Naive thymus-derived CD4-positive, alpha-beta T cell (primary cell): ENCODE measurements around the gene HEMK1. TPM values are rescaled to one million over a fixed set of nuclear protein-coding genes. Genes with fewer than 3 reads are reported as not detected.

ENCODE experiments used
- ATAC-seq: fragments of 150-1000 bp; cut with Tn5 transposase; 2 replicates; pipeline ENCODE4 v1.10.0; 2021; ENCODE audit warnings: mild to moderate bottlenecking, moderate library complexity
- CTCF ChIA-PET: fragments of 350-600 bp; sonication (Branson Sonifier 250); formaldehyde crosslinking; loops from one replicate; lab custom pipeline; 2021; ENCODE audit warnings: antibody characterized with exemption; lab: Charles Lee
- POLR2A ChIA-PET: fragments of 350-600 bp; sonication (Branson Sonifier 250); formaldehyde crosslinking; loops from one replicate; lab custom pipeline; 2021; ENCODE audit warnings: antibody characterized with exemption, inconsistent platforms; lab: Charles Lee
- DNase-seq, 9 donors: peaks; one replicate each; pipeline versions ENCODE4 v3.0.0 to v3.0.0-alpha.2; 2020 to 2022; ENCODE audit warnings: mixed read lengths in 1 of 9
- H3K27ac ChIP-seq: one replicate; pipeline ENCODE4 v1.7.0; 2013; ENCODE audit warnings: mild to moderate bottlenecking, low read depth, low read length, moderate library complexity
- H3K27me3 ChIP-seq, 2 donors: one replicate each; pipeline ENCODE4 v1.7.0; 2013; ENCODE audit warnings: low read length in 2 of 2, mild to moderate bottlenecking in 2 of 2, moderate library complexity in 2 of 2; ENCODE audit not compliant: control insufficient read depth in 2 of 2, insufficient read depth in 2 of 2
- H3K36me3 ChIP-seq, 3 experiments: 1 replicate in 2 of 3; 2 replicates in 1 of 3; pipeline ENCODE4 v1.7.0; 2013; ENCODE audit warnings: low read length in 3 of 3, mild to moderate bottlenecking in 3 of 3, moderate library complexity in 1 of 3; ENCODE audit not compliant: insufficient read depth in 3 of 3, control insufficient read depth in 2 of 3
- H3K4me1 ChIP-seq, 2 donors: one replicate each; pipeline ENCODE4 v1.7.0; 2013; ENCODE audit warnings: low read length in 2 of 2, mild to moderate bottlenecking in 2 of 2, moderate library complexity in 1 of 2; ENCODE audit not compliant: control insufficient read depth in 2 of 2, insufficient read depth in 2 of 2
- H3K4me3 ChIP-seq: 2 replicates; pipeline ENCODE4 v1.7.0; 2013; ENCODE audit warnings: mild to moderate bottlenecking, low read length
- H3K9me3 ChIP-seq, 3 experiments: 1 replicate in 2 of 3; 2 replicates in 1 of 3; pipeline ENCODE4 v1.7.0; 2013; ENCODE audit warnings: low read length in 3 of 3; ENCODE audit not compliant: control insufficient read depth in 2 of 3
- H3K27ac Mint-ChIP-seq, 9 donors: one replicate each; pipeline ENCODE4 v1.8.0; 2020 to 2022; ENCODE audit warnings: mixed read lengths in 9 of 9, mild to moderate bottlenecking in 8 of 9, moderate library complexity in 5 of 9, inconsistent platforms in 2 of 9
- H3K27me3 Mint-ChIP-seq, 5 donors: one replicate each; pipeline ENCODE4 v1.8.0; 2021 to 2022; ENCODE audit warnings: mixed read lengths in 5 of 5, mild to moderate bottlenecking in 1 of 5
- H3K36me3 Mint-ChIP-seq, 5 donors: one replicate each; pipeline ENCODE4 v1.8.0; 2020 to 2022; ENCODE audit warnings: mixed read lengths in 5 of 5, mild to moderate bottlenecking in 3 of 5, inconsistent platforms in 1 of 5
- H3K4me1 Mint-ChIP-seq, 7 donors: one replicate each; pipeline ENCODE4 v1.8.0; 2020 to 2022; ENCODE audit warnings: mixed read lengths in 7 of 7, mild to moderate bottlenecking in 3 of 7, inconsistent platforms in 1 of 7
- H3K4me3 Mint-ChIP-seq, 10 donors: one replicate each; pipeline ENCODE4 v1.8.0; 2020 to 2022; ENCODE audit warnings: mild to moderate bottlenecking in 10 of 10, mixed read lengths in 10 of 10, moderate library complexity in 6 of 10, inconsistent platforms in 2 of 10
- H3K9me3 Mint-ChIP-seq, 11 donors: one replicate each; pipeline ENCODE4 v1.8.0; 2020 to 2022; ENCODE audit warnings: mixed read lengths in 11 of 11, mild to moderate bottlenecking in 4 of 11, inconsistent platforms in 1 of 11, moderate library complexity in 1 of 11
- intact Hi-C, 2 donors: fragments of 100-400 bp; cut with micrococcal nuclease; formaldehyde crosslinking; loops; one replicate each; pipeline ENCODE4 v1.15.1; 2023
- polyA plus RNA-seq, 2 donors: library from polyadenylated mRNA; unstranded; fragments of 300-500 nt; fragmentation: Illumina TruSeq; gene quantifications; one replicate each; pipeline ENCODE4 v1.2.3, GENCODE V29; 2021
- total RNA-seq, 6 experiments: library from RNA in 5 of 6; stranded (reverse) in 5 of 6; gene quantifications; 1 replicate in 5 of 6; 2 replicates in 1 of 6; pipeline ENCODE4 v1.2.3 and lab custom pipeline; 2021 to 2026

Gene HEMK1
- total and polyA plus RNA-seq, 7 experiments from 2014 or later: 32.1 to 71.1 (median 40.1) TPM

DNA sequence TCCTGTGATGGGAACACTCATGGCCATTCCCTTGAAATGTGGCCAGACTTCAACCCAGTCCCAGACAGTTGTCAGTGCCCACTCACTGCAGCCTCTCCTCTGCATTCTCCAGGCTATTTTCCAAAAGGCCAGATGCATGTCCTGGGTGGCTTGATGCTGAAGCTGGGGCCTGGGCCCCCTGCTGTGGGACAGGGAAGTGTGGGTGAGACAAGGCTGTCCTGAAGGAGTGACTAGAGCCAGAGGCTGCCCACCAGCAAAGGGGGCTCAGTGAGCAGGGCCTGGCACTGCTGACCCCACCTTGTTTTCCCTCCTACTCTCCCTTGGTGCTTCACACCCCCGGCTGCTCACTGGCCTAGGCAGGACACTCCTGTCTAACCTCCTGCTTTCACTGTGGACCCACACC is 30.4 kb downstream of the HEMK1 start:
- Mint-ChIP-seq H3K9me3 (no peaks in the 10 kb centered on the region), H3K4me1 (peaks cover 60 to 83% (median 73%) of the 10 kb centered on the region in 7 donors), H3K4me3 (peak overlapping the region in 6 of 10 donors; percentile 9 to 93 (median 66)), H3K36me3 (peaks cover 0 to 37% (median 4%) of the 10 kb centered on the region in 5 donors), H3K27ac (peak overlapping the region in 8 of 9 donors; percentile 60 to 94 (median 76)), H3K27me3 (no peaks in the 10 kb centered on the region)
- no peak overlapping the region for H3K4me3 ChIP-seq
- DNase-seq (no peak), ATAC-seq (no peak)
- peak overlapping the region; percentile 93 for H3K27ac ChIP-seq
- no peaks in the 10 kb centered on the region for H3K9me3 ChIP-seq
- ChIA-PET POLR2A (interaction anchor here (7.2 to 25.1 kb wide), 3 partner anchors 10 to 26 kb away, joined by 101 to 730 read pairs (median 410); partner anchors contain the start of genes C3orf18, CISH and HEMK1), CTCF (interaction anchor here (3.8 kb wide), 1 partner anchor 13 kb away, joined by 13 read pairs; no protein-coding TSS in a partner anchor)
- H3K4me1 ChIP-seq: peaks cover 54 to 61% of the 10 kb centered on the region in 2 donors
- intact Hi-C loops: no loop called here
- H3K27me3 ChIP-seq: no peaks in the 10 kb centered on the region
- peaks cover 0 to 17% (median 6%) of the 10 kb centered on the region in 3 experiments for H3K36me3 ChIP-seq

DNA sequence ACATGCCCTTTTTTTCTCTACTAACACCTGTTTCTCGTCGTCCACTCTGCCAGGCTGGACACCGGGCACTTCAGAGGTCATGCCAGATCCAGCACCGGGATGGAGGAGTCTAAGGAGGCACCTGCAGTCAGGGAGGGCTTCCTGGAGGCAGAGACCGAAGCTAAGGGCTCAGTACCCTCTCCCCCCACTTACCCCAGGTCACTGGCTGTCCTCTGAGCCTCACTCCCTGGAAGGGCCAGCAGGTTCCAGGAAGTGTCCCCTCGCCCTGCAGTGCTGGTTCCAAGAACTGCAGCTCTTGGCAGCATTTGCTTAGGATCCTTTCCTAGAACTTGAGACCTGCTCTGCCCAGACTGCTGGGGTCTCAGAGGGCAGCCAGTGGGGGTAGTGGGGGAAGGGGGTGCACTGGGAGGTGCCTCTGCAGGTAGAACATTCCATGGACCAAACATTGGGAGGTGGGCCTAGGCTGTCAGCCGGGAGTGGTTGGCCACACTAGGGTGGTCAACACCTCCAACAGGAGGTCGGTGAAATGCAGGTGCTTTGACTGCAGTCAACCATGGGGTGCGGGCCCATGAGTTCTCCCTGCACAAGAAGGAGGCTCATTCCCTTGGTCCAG is 30.9 kb downstream of the HEMK1 start:
- peaks cover 2 to 22% (median 9%) of the 10 kb centered on the region in 3 experiments for H3K36me3 ChIP-seq
- H3K4me3 Mint-ChIP-seq: peak overlapping the region in 8 of 10 donors; percentile 39 to 97 (median 82)
- no peak for ATAC-seq
- no peaks in the 10 kb centered on the region for H3K27me3 ChIP-seq
- H3K4me1 Mint-ChIP-seq: peaks cover 61 to 83% (median 73%) of the 10 kb centered on the region in 7 donors
- H3K9me3 Mint-ChIP-seq: no peaks in the 10 kb centered on the region
- H3K27ac Mint-ChIP-seq: peak overlapping the region in 8 of 9 donors; percentile 66 to 97 (median 94)
- CTCF ChIA-PET: interaction anchor here (0.7 to 3.8 kb wide), 5 partner anchors 8 to 29 kb away, joined by 4 to 24 read pairs (median 13); partner anchors contain the start of gene HEMK1
- POLR2A ChIA-PET: interaction anchor here (2.5 to 25.1 kb wide), 4 partner anchors 10 to 27 kb away, joined by 14 to 730 read pairs (median 256); partner anchors contain the start of genes C3orf18, CISH, HEMK1 and MAPKAPK3
- peak overlapping the region; percentile 57 for H3K4me3 ChIP-seq
- H3K4me1 ChIP-seq: peaks cover 59 to 66% of the 10 kb centered on the region in 2 donors
- intact Hi-C loops: no loop called here
- no peaks in the 10 kb centered on the region for H3K9me3 ChIP-seq
- no peaks in the 10 kb centered on the region for H3K27me3 Mint-ChIP-seq
- H3K36me3 Mint-ChIP-seq: peaks cover under 1 to 41% (median 5%) of the 10 kb centered on the region in 5 donors
- peak overlapping the region; percentile 93 for H3K27ac ChIP-seq
- DNase-seq: no peak

DNA sequence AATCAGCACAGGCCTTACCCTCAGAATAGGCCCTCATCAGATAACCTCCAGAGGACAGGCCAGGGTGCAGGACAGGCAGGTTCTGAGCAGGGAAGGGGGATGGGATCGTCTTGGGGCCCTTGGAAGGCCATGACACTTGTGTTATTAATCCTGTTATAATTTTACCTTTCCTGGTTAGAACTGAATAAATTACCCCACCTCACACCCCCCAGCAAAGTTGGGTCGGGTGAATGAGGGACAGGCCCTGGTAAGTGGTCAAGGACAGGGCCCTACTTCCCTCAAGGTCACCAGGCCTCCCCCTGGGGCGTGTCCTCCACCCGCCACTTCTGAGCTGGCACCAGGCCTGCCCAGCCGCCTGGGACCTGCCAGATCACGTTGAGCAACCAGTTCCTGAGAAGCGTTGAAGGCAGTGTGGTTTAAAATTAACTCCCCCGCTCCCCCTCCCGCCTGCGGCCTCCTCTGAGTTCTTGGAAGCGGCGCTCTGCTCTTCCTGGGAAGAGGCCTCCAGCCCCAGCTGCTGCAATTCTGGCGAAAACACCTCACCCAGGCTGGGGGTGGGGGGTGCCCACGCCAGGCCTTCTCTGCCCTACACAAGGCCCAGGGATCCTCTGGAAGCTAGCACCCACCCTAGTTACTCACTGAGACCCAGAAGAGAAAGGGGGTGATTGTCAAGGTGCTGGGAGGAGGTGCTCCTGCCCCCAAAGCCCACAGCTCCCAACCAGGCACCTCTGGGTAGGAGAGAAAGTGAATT is 31.7 kb downstream of the HEMK1 start:
- H3K4me3 ChIP-seq: peak overlapping the region; percentile 57
- POLR2A ChIA-PET: interaction anchor here (2.5 to 25.1 kb wide), 4 partner anchors 10 to 27 kb away, joined by 14 to 730 read pairs (median 256); partner anchors contain the start of genes C3orf18, CISH, HEMK1 and MAPKAPK3
- Mint-ChIP-seq H3K27me3 (no peaks in the 10 kb centered on the region), H3K36me3 (peaks cover 8 to 49% (median 11%) of the 10 kb centered on the region in 5 donors), H3K4me3 (peak overlapping the region; percentile 71 to 97 (median 84)), H3K27ac (peak overlapping the region; percentile 89 to 99 (median 95)), H3K9me3 (no peaks in the 10 kb centered on the region), H3K4me1 (peaks cover 63 to 83% (median 77%) of the 10 kb centered on the region in 7 donors)
- H3K9me3 ChIP-seq: no peaks in the 10 kb centered on the region
- peaks cover 7 to 29% (median 9%) of the 10 kb centered on the region in 3 experiments for H3K36me3 ChIP-seq
- ATAC-seq: peak; percentile 84
- H3K27ac ChIP-seq: peak overlapping the region; percentile 93
- H3K27me3 ChIP-seq: no peaks in the 10 kb centered on the region
- peaks cover 67 to 71% of the 10 kb centered on the region in 2 donors for H3K4me1 ChIP-seq
- DNase-seq: peak; percentile 43 to 90 (median 58)
- intact Hi-C loops: loop anchor here (1.0 kb wide), 4 partner anchors 10 to 32 kb away; partner anchors contain the start of genes CISH (in 2 of the 2) and HEMK1 (in 1 of the 2)
- CTCF ChIA-PET: interaction anchor here (0.7 to 3.8 kb wide), 7 partner anchors 9 to 30 kb away, joined by 3 to 24 read pairs (median 11); partner anchors contain the start of genes CISH and HEMK1

DNA sequence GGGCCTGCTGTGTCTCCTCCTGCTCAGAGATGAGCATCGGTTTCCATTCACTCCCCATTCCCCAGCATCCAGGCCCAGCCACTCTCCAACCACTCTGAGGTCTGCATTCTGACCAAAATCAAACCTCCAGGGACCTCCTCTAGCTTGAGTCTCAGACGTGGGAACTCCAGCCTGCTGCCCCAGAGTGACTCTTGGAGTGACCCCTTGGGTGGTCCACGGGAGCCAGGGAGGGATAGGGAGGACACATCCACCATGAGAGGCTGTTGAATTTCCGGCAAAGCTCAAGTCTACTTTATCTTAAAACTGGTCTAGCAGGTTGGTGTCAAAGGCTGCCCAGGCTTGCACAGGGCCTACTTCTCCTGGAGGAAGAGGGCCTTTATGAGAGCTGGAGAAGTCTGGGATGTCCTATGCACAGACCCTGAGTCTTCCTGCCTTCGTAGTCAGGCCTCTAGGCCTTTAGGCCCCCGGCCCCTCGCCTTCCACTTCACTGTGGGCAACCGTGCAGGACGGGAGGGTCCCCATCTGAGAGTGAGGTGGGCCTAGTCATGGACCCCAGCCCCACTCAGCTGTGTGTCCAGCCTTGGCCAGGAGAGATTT is 33.4 kb downstream of the HEMK1 start:
- Histone ChIP-seq H3K4me3 (no peak overlapping the region), H3K9me3 (no peaks in the 10 kb centered on the region), H3K27ac (peak overlapping the region; percentile 93), H3K4me1 (peaks cover 83 to 87% of the 10 kb centered on the region in 2 donors), H3K27me3 (no peaks in the 10 kb centered on the region), H3K36me3 (peaks cover 7 to 45% (median 14%) of the 10 kb centered on the region in 3 experiments)
- ChIA-PET POLR2A (interaction anchor here (0.6 to 25.1 kb wide), 8 partner anchors 8 to 1084 kb away, joined by 3 to 730 read pairs (median 9); partner anchors contain the start of genes C3orf18, CISH, HEMK1 and MAPKAPK3), CTCF (interaction anchor here (1.3 to 3.8 kb wide), 8 partner anchors 7 to 32 kb away, joined by 3 to 24 read pairs (median 11); partner anchors contain the start of genes CISH and HEMK1)
- peak overlapping the region; percentile 63 to 98 (median 86) for H3K4me3 Mint-ChIP-seq
- no peak for DNase-seq
- intact Hi-C loops: no loop called here
- no peak for ATAC-seq
- peaks cover 70 to 99% (median 89%) of the 10 kb centered on the region in 7 donors for H3K4me1 Mint-ChIP-seq
- H3K27ac Mint-ChIP-seq: peak overlapping the region; percentile 89 to 99 (median 95)
- H3K9me3 Mint-ChIP-seq: no peaks in the 10 kb centered on the region
- H3K36me3 Mint-ChIP-seq: peaks cover 10 to 65% (median 17%) of the 10 kb centered on the region in 5 donors
- H3K27me3 Mint-ChIP-seq: no peaks in the 10 kb centered on the region

DNA sequence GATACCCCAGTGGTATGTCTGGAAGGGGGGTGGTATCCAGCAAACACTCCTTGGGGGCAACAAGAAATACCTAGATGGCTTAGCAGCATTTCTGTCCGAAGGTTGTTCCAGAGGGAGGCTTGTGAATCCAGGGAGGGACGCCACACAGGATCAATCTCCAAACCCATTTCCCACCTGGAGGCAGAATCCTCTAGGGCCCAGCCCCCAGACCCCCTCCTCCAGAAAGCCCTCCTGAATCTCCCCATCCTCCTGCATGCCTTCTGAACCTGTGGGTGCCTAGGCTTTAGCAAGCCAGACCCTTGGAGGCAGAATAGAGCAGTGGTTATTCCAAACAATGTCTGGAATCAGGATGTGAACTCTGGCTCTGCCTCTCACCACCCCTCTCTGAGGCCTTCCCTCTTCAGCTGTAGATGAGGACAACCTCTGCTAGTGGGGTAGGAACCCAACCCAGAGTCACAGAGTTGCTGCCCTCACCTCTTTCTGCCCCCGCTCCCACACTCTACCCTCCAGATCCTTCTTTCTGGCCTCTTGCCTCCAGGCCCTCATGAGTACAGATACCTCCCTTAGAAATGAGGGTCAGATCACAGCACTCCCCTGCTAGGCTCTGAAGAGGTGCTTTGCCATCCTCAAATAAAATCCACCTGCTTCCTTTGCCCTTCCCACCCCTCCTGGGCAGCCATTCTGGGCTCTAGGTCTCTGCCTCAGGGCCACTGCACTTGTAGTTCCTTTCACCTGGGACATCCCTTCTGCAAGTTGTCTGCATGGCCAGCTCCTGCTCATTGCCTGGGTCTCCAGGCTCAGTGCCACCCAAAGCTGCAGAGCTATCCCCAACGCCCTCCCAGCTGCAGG is 34.2 kb downstream of the HEMK1 start:
- H3K9me3 ChIP-seq: no peaks in the 10 kb centered on the region
- H3K4me3 Mint-ChIP-seq: peak overlapping the region in 9 of 10 donors; percentile 1 to 98 (median 87)
- H3K4me1 ChIP-seq: peaks cover 88 to 91% of the 10 kb centered on the region in 2 donors
- no peak overlapping the region for H3K4me3 ChIP-seq
- no peak for ATAC-seq
- H3K27ac ChIP-seq: peak overlapping the region; percentile 93
- H3K36me3 ChIP-seq: peaks cover 15 to 53% (median 18%) of the 10 kb centered on the region in 3 experiments
- H3K9me3 Mint-ChIP-seq: no peaks in the 10 kb centered on the region
- no peaks in the 10 kb centered on the region for H3K27me3 Mint-ChIP-seq
- intact Hi-C loops: no loop called here
- H3K4me1 Mint-ChIP-seq: peaks cover 74 to 99% (median 89%) of the 10 kb centered on the region in 7 donors
- ChIA-PET POLR2A (interaction anchor here (1.8 to 25.1 kb wide), 4 partner anchors 8 to 30 kb away, joined by 4 to 730 read pairs (median 256); partner anchors contain the start of genes C3orf18, CISH and HEMK1), CTCF (interaction anchor here (2.3 to 13.9 kb wide), 7 partner anchors 10 to 32 kb away, joined by 8 to 578 read pairs (median 16); partner anchors contain the start of genes C3orf18 and HEMK1)
- DNase-seq: no peak
- peak overlapping the region; percentile 89 to 97 (median 94) for H3K27ac Mint-ChIP-seq
- no peaks in the 10 kb centered on the region for H3K27me3 ChIP-seq
- peaks cover 14 to 66% (median 25%) of the 10 kb centered on the region in 5 donors for H3K36me3 Mint-ChIP-seq
